GM18907 (cell line): ENCODE data around the gene EIF3F.

Experiments used
- ATAC-seq: cut with Tn5 transposase; IDR thresholded peaks from one replicate; pipeline ENCODE4 v1.9.1; 2021; ENCODE audit warnings: mild to moderate bottlenecking, moderate library complexity; ENCODE audit not compliant: unreplicated experiment

Gene EIF3F

GRCh38 chr11:8020244-8020597 lies 33.1 kb downstream of the EIF3F start:
- ATAC-seq = no peak

GRCh38 chr11:8021920-8022319 lies 34.8 kb downstream of the EIF3F start:
- no peak for ATAC-seq

- ATAC-seq = no peak
Observed at GRCh38 chr11:8022876-8023275, 35.7 kb downstream of the EIF3F start.

DNA sequence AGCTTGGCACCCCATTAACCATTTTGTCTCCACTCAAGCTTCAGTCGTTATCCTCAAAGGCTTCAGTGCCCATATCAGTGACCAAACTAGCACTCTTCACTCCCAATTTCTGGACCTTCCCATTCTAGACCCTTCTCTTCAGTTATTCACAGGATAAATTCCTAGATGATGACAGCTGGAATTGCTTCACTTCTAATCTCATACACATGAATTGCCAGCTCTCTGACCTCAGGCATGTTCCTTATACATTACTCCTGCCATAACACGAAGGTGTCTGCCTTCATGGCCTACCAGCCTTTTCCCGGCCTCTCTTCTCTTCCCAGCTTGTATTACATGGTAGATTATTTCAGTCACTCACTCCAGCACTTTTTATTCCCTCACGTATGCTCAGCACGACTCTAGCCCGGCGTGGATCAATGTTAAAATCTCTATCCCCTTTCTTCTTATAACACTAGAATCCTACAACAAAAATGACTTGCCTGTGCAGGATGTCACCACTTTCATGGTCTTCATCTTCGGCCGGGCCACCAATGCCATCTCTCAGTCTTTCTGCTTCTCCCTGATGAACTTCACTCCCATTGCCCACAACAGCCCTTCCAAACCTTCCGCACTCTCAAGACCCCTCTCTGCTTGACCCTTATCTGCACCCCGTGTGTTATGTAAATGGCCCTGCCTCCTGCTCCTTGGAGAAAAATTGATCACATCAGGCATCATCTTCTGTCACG lies 36.9 kb downstream of the EIF3F start:
- no peak for ATAC-seq

DNA sequence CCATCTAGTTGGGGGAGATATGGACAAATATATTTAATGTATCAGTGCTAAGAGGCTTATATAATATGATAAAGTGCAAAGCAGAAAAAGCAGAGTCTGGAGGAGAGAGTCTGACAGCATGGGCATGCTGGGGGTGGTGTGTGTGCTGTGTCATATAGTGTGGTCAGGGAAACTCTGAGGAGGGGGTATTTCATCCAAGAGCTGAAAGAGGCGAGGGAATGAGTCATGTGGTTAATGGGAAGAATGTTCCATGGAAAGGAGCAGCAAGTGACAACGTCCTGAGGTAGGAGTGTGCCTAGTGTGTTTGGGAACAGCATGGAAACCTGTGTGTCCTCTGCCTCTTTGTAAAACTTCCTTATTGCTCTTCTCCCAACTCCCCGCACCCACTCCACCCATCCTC lies 38.0 kb downstream of the EIF3F start:
- ATAC-seq = no peak

DNA sequence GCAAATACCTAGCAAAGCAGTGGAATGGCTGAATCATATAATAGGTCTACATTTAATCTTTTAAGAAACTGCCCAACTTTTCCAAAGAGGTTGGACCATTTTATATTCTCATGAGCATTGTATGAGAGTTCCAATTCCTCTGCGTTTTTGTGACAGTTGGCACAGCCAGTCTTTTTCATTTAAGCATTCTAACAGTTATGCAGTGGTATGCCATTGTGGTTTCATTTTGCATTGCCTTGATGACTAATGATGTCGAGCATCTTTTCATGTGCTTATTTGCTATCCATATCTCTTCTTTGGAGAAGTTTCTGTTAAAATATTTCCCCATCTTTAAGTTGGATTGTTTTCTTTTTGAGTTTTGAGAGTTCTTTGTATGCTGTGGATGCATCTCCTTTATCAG lies 38.7 kb downstream of the EIF3F start:
- ATAC-seq = no peak

DNA sequence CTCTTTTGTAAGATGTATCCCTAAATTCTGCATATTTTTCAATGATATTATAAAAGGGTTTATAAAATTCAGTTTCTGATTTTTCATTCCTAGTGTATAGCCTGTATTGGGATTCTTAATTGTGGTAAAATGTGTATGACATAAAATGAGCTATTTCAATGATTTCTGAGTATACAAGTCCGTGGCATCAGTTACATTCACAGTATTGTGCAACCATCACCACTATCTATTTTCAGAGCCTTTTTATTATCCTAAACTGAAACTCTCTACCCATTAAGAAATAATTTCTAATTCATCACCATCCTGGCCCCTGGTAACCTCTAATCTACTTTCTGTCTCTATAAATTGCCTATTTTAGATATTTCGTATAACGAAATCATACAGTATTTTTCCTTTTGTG lies 39.8 kb downstream of the EIF3F start:
- no peak for ATAC-seq

DNA sequence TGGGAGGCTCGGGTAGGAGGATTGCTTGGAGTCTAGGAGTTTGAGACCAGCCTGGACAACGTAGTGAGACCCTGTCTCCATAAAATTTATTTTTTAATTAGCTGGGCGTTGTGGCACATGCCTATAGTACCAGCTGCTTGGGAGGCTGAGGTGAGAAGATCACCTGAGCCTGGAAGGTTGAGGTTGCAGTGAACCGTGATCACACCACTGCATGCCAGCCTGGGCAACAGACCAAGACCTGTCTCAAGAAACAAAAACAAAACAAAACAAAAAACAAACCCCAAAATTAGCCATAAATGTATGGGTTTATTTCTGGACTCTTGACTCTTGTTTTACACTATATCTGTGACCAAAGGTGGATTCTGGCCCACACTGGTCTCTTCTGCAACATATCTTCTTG lies 41.6 kb downstream of the EIF3F start:
- no peak for ATAC-seq

DNA sequence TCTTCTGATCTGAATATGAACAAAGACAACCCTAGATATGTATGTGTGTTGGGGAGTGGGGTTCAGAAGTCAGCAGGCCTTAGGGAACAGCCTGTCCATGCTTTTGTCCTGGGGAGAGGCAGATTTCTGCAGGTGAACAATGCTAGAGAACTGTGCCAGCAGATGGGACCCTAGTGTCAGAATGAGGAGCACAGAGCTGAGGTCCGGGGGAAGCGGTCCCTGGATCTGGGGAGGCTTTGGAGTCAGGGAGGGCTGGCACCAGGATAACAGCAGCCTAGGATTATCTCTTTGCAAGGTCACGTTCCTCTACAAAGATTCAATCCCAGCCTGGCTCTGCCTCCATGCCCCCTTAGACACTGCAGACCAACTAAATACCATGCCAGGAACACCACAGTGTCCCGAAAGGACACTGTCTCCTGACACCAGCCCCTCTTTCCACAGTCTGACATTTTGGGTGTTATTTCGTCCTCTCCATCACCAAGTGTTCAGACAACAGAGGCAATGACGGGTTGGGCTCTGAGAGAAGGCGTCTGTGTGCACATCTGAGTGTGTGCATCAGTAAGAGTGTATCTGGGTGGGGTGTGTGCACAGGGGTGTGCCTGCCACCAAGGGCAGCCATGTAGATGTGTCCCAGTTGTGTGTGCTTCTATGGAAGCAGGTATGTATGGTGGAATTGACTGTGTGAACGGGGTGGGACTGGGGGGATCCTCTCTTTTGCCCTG lies 43.5 kb downstream of the EIF3F start:
- no peak for ATAC-seq

DNA sequence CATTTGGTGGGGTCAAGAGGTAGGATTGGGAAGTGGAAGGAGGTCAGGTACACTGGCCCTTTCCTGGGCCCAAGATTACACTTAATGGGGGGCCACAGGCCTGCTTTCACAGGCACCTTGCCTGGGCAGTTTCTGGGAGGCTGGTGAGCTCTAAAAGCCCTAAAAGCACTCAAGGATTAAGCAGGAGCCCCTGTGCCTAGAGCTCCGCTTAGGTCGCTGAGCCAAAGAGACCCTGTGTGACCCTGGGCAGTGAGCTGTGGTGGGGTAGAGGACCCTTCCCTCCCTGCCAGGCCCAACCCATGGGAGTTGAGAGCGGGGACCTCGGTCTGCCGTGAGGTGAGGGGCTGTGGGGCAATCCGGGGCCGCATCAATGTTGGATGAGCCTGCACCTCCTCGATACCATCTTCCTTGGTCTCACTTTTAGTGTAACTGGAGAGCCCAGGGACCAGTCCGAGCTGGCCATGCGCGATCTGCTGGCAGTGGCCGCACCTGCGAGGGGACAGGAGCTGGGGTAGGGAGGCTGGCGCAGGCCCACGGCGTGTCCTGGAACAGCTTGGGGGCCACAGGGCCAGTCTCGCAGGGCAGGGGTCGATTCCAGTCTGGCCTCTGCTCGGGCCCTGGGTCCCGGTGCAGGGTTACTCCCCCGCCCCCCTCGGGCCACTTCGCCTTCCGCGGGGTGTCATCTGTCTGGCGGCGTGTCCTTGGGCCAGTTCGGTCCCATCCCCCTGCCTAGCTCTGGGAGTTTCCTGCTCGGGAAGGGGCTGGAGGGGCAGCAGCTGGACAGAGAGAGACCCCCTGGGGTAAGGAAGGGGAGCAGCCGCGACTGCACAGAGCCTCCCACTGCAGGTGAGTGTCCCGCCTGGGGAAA lies 44.3 kb downstream of the EIF3F start:
- ATAC-seq = no peak

GRCh38 chr11:8032122-8032521 lies 45.0 kb downstream of the EIF3F start:
- no peak for ATAC-seq

DNA sequence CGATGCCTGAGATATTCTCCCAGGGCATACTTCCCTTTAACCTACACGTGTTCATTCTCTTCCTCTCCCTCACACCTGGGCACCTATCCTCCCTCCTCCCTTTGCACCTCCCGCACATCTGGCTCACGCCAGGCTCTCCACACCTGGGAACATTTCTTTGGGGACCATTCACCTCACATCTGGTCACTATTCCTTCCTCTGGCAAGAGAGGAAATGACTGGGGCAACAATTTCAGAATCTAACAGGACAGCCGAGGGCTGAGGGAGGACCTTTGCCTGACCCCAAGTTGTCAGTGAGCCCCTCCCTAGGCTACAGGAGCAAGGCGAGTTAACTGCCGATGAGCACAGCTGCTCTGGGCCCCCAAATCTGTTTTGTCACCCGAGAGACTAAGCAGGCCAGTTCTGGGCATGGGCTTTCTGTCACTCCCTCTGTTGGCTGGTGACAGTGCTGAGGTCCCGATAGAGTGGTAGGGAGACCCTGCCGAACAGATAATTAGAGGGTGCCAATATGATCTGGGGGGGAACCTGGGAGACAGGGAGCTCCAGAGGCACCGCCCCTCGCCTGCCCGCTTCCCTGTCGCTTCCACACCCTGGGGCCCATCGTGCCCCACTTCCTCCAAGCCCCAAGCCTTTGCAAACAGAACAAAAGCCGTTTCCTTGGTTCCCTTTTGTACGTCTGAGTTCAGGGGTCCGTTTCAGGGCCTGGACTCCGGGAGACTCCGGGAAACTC lies 45.6 kb downstream of the EIF3F start:
- ATAC-seq = no peak

GRCh38 chr11:8033305-8034105 lies 46.4 kb downstream of the EIF3F start:
- peak; percentile 80 for ATAC-seq

- no peak for ATAC-seq
Observed at GRCh38 chr11:8034106-8034585, 47.0 kb downstream of the EIF3F start.

GRCh38 chr11:8034604-8035190 lies 47.6 kb downstream of the EIF3F start:
- no peak for ATAC-seq

DNA sequence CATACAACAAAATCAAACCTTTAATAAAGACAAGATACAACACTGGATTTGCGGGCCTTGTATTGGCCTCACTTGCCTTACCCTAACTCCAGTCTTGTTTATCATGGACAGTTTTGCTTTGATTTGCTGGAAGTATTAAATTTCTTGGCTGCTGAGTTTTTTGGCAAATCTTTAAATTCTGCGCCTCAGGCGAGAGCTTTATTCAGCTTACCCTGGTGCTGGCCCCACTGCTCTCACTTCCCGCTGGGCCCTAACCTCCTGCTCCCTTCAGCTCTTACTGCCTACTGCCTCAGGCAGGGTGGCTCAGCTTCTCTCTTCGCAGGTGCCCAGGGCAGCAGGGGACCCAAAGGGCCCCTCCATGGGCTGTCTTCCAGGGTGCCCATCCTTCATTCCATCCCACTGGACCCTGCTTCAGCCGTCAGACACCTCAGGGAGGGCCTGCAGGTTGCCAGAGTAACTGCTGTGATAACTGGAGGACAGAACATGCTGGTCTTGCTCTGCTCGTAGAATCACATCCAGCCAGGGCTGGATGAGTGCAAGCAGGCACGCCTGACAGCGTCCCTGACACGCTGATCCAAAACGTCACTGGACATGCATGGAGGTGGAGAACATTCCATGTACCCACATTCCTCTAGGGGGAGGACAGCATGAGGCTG lies 48.2 kb downstream of the EIF3F start:
- ATAC-seq = no peak

- ATAC-seq = no peak
Observed at GRCh38 chr11:8036002-8036802, 49.1 kb downstream of the EIF3F start.

DNA sequence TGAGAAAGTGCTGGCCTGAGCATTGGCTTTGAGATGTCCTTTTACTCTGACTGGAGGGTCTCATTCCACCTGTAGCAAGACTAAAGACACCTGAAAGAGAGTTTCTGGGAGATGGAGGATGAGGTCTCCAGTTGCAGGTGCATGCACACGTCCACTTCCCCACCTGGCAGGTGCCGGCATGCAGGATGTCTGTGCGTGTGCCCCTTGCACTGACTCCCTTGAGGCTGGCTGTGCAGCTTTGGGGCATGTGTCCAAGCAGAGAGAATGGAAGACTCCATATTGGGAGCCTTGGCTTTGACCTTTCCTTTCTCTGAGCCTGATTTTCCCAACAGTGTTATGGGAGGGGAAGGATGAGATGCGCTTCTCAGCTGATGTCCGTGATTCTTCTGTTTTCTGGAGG lies 49.8 kb downstream of the EIF3F start:
- no peak for ATAC-seq
